ENCODE results near the gene MTFP1. TPM values are rescaled to one million over a fixed set of nuclear protein-coding genes. Genes with fewer than 3 reads are reported as not detected.
A peak's percentile ranks its signal among the peaks of the same experiment; 100 is the strongest.

The MTFP1 gene
- total and polyA plus RNA-seq, 5 donors: 15.5 to 38.9 (median 21.1) TPM

- intact Hi-C loops (cut with DNase I): no loop called here
- WGBS: 62% methylated on average over 1 of the region's 1 CpG
- no peaks in the 10 kb centered on the region for H3K27me3 ChIP-seq (ENCODE audit: control insufficient read depth, insufficient read depth)
Observed at GRCh38 chr22:30416837-30417236, 8.7 kb upstream of the MTFP1 start.

GRCh38 chr22:30420347-30421125 is 5.0 kb upstream of the MTFP1 start:
- peaks cover 6% of the 10 kb centered on the region for H3K4me1 ChIP-seq (ENCODE audit: control insufficient read depth, insufficient read depth, low read length)
- intact Hi-C loops (cut with DNase I): no loop called here
- no peak overlapping the region for H3K27ac ChIP-seq (ENCODE audit: low read length)
- 70% methylated on average over 6 of the region's 6 CpGs for WGBS
- H3K9me3 ChIP-seq (ENCODE audit: control insufficient read depth, low read length): no peaks in the 10 kb centered on the region
- ATAC-seq: no peak
- DNase-seq: no peak
- H3K4me3 ChIP-seq (ENCODE audit: low read length): no peak overlapping the region
- no peaks in the 10 kb centered on the region for H3K27me3 ChIP-seq (ENCODE audit: control insufficient read depth, insufficient read depth)

More at GRCh38 chr22:30416837-30417236, 8.7 kb upstream of the MTFP1 start:
- Histone ChIP-seq H3K4me3 (ENCODE audit: low read length) (no peak overlapping the region), H3K4me1 (ENCODE audit: control insufficient read depth, insufficient read depth, low read length) (no peaks in the 10 kb centered on the region), H3K27ac (ENCODE audit: low read length) (no peak overlapping the region), H3K9me3 (ENCODE audit: control insufficient read depth, low read length) (no peaks in the 10 kb centered on the region)
- DNase-seq: no peak
- ATAC-seq: no peak

DNA sequence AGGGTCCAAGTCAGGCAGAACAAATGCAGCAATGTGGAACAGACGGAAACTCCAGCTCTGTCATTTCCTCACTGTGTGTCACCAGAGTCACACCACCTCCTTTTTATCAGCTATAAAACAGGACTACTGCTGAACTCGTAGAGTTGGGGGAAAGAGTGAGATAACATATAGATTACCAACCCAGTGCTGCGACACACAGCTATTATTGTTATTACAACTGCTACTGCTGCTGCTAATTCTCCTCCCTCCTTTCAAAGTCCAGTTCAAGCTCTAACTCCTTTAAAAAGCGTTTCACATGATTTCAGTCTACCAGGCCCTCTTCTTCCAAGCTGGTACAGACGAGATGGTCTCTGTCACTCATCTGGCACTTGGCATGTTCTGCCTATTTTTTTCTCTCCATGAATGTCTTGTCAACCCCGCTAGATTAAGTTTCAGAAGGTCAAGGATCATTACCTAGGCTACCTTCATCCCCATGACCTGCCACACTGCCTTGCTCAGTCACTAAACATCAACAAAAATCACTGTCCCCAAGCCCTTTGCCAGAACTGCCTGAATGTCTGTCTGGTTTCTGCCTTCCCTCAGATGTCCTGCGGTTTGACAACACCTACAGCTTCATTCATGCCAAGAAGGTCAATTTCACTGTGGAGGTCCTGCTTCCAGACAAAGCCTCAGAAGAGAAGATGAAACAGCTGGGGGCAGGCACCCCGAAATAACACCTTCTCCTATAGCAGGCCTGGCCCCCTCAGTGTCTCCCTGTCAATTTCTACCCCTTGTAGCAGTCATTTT is 3.7 kb upstream of the MTFP1 start:
- H3K27ac ChIP-seq (ENCODE audit: low read length): peak overlapping the region; percentile 72
- no peak overlapping the region for H3K4me3 ChIP-seq (ENCODE audit: low read length)
- peaks cover 6% of the 10 kb centered on the region for H3K4me1 ChIP-seq (ENCODE audit: control insufficient read depth, insufficient read depth, low read length)
- H3K27me3 ChIP-seq (ENCODE audit: control insufficient read depth, insufficient read depth): no peaks in the 10 kb centered on the region
- ATAC-seq (no peak), DNase-seq (no peak)
- no peaks in the 10 kb centered on the region for H3K9me3 ChIP-seq (ENCODE audit: control insufficient read depth, low read length)
- 59% methylated on average over 8 of the region's 8 CpGs for WGBS
- intact Hi-C loops (cut with DNase I): no loop called here

DNA sequence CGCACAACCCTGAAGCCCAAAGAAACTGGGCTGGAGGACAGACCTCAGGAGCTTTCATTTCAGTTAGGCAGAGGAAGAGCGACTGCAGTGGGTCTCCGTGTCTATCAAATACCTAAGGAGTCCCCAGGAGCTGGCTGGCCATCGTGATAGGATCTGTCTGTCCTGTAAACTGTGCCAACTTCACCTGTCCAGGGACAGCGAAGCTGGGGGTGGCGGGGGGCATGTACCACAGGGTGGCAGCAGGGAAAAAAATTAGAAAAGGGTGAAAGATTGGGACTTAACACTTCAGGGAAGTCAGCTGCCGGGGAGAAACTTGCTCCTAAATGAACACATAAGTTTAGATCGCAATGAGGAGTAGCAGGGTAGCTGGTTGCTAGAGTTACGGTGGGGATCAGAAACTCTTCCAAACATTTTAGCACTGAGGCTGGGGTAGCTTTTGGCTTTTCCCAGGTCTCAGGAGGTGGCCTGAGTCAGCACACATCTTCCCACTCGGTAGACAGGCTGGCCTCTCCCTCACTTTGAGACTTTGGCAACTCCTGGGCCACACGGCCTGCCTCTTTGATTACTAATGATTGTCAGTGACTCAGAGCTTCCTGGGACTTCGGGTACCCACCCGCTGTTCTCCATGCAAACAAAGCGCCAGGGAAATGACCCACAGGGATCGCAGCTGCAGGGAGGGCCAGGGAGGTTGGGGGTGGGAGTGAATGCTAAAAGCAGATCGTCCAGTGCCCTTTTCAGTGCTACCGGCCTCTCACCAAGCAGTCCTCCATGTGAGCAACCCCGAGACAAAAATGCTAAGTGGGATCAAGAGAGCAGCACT is 2.9 kb upstream of the MTFP1 start:
- peak overlapping the region; percentile 72 for H3K27ac ChIP-seq (ENCODE audit: low read length)
- DNase-seq (peak; percentile 76 to 82 (median 78)), ATAC-seq (peak; percentile 8 to 59)
- H3K4me1 ChIP-seq (ENCODE audit: control insufficient read depth, insufficient read depth, low read length): peaks cover 6% of the 10 kb centered on the region
- no peaks in the 10 kb centered on the region for H3K27me3 ChIP-seq (ENCODE audit: control insufficient read depth, insufficient read depth)
- H3K4me3 ChIP-seq (ENCODE audit: low read length): peak overlapping the region; percentile 53
- intact Hi-C loops (cut with DNase I): no loop called here
- 34% methylated on average over 18 of the region's 18 CpGs for WGBS
- H3K9me3 ChIP-seq (ENCODE audit: control insufficient read depth, low read length): no peaks in the 10 kb centered on the region

GRCh38 chr22:30423301-30423958 is 2.1 kb upstream of the MTFP1 start:
- Histone ChIP-seq H3K9me3 (ENCODE audit: control insufficient read depth, low read length) (no peaks in the 10 kb centered on the region), H3K27ac (ENCODE audit: low read length) (peak overlapping the region; percentile 72), H3K4me1 (ENCODE audit: control insufficient read depth, insufficient read depth, low read length) (peaks cover 6% of the 10 kb centered on the region), H3K4me3 (ENCODE audit: low read length) (peak overlapping the region; percentile 53), H3K27me3 (ENCODE audit: control insufficient read depth, insufficient read depth) (no peaks in the 10 kb centered on the region)
- intact Hi-C loops (cut with DNase I): no loop called here
- under 1% methylated on average over 45 of the region's 45 CpGs for WGBS
- ATAC-seq (peak; percentile 71 to 72), DNase-seq (peak in 1 of 3 donors; percentile 80)

GRCh38 chr22:30423959-30424533 is 1.5 kb upstream of the MTFP1 start:
- intact Hi-C loops (cut with DNase I): no loop called here
- no peaks in the 10 kb centered on the region for H3K27me3 ChIP-seq (ENCODE audit: control insufficient read depth, insufficient read depth)
- peaks cover 6% of the 10 kb centered on the region for H3K4me1 ChIP-seq (ENCODE audit: control insufficient read depth, insufficient read depth, low read length)

DNA sequence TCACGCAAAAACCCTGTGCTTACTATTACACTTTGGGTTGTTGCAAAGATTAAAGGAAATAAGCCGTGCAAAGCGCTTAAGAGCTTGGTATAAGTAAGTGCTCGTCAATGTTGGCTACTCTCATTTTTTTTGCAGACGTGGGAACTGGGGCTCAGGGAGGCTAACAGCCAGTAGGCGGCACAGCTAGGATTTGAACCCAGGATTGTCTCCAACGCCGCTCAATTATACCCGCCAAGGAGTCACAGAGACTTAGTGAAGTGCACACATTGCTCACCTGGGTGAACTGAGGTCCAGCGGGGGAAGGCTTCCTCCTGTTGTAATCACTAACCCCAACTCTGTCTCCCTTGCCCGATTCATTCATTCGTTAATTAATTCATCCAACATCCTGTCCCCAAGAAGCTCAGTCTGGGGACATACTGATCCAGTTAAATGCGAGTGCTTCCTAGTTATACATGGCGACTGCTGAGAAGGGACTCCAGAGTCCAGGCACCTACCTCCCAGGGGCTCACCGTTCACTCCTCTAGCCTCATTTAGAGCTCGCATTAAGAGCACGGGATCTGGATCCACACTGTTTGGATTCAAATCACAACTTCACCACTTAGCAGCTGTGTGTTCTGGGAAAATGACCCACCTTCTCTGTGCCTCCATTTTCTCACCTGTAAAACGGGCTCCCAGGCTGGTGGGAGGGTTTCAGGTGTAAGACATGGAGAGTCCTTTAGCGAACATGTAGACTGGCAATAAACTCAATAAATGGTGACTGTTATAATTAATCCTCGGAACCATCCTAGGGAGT is 838 bp upstream of the MTFP1 start:
- Histone ChIP-seq H3K27me3 (ENCODE audit: control insufficient read depth, insufficient read depth) (no peaks in the 10 kb centered on the region), H3K27ac (ENCODE audit: low read length) (peak overlapping the region; percentile 84), H3K4me1 (ENCODE audit: control insufficient read depth, insufficient read depth, low read length) (peaks cover 6% of the 10 kb centered on the region), H3K9me3 (ENCODE audit: control insufficient read depth, low read length) (no peaks in the 10 kb centered on the region), H3K4me3 (ENCODE audit: low read length) (peak overlapping the region; percentile 54)
- WGBS: 44% methylated on average over 20 of the region's 20 CpGs
- no peak for ATAC-seq
- intact Hi-C loops (cut with DNase I): no loop called here
- DNase-seq: no peak

More at GRCh38 chr22:30423959-30424533, 1.5 kb upstream of the MTFP1 start:
- H3K9me3 ChIP-seq (ENCODE audit: control insufficient read depth, low read length): no peaks in the 10 kb centered on the region
- WGBS: 2% methylated on average over 31 of the region's 31 CpGs
- peak; percentile 91 to 95 for ATAC-seq
- H3K4me3 ChIP-seq (ENCODE audit: low read length): peak overlapping the region; percentile 53
- peak; percentile 99 to 100 (median 100) for DNase-seq
- peak overlapping the region; percentile 84 for H3K27ac ChIP-seq (ENCODE audit: low read length)

GRCh38 chr22:30425327-30425615 is 297 bp upstream of the MTFP1 start:
- H3K4me1 ChIP-seq (ENCODE audit: control insufficient read depth, insufficient read depth, low read length): peaks cover 6% of the 10 kb centered on the region
- H3K9me3 ChIP-seq (ENCODE audit: control insufficient read depth, low read length): no peaks in the 10 kb centered on the region
- intact Hi-C loops (cut with DNase I): no loop called here
- no peak for DNase-seq
- 8% methylated on average over 9 of the region's 9 CpGs for WGBS
- no peak for ATAC-seq
- H3K4me3 ChIP-seq (ENCODE audit: low read length): peak overlapping the region; percentile 54
- no peaks in the 10 kb centered on the region for H3K27me3 ChIP-seq (ENCODE audit: control insufficient read depth, insufficient read depth)
- peak overlapping the region; percentile 55 for H3K27ac ChIP-seq (ENCODE audit: low read length)

DNA sequence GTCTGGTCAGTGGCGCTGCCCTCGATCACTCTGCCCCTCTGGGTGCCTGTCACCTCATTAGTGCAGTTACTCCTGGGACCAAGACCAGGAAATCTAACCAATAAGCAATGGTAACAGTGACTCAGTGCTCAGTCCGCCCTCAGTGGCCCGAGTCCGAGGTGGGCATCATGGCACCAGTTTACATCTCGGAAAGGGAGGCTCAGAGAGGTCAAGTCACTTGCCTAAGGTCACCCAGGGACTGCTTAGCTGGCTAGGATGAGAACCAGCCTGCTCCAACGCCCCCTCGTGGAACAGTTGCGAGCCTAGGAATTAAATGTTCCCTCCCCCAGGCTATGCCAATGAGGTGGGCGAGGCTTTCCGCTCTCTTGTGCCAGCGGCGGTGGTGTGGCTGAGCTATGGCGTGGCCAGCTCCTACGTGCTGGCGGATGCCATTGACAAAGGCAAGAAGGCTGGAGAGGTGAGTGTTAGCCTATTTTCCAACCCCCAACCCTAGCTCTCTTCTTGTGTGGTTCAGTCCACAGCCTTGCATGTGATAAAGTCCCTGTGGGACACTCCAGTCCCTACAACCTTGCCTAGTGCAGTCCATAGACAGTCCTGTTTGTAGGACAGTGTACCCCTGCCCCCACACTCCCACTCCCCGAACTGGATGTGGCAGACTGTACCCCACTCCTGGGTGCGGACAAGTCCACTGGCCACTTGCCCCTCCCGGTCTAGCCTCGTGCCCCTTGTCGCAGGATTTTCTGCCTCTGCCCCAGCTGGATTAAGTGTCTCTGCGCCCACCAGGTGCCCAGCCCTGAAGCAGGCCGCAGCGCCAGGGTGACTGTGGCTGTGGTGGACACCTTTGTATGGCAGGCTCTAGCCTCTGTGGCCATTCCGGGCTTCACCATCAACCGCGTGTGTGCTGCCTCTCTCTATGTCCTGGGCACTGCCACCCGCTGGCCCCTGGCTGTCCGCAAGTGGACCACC is 1.1 kb downstream of the MTFP1 start:
- DNase-seq (peak; percentile 86 to 92 (median 91)), ATAC-seq (peak; percentile 13 to 32)
- Histone ChIP-seq H3K4me3 (ENCODE audit: low read length) (peak overlapping the region; percentile 54), H3K27me3 (ENCODE audit: control insufficient read depth, insufficient read depth) (no peaks in the 10 kb centered on the region), H3K27ac (ENCODE audit: low read length) (peak overlapping the region; percentile 55), H3K4me1 (ENCODE audit: control insufficient read depth, insufficient read depth, low read length) (peaks cover 6% of the 10 kb centered on the region), H3K9me3 (ENCODE audit: control insufficient read depth, low read length) (no peaks in the 10 kb centered on the region)
- 52% methylated on average over 29 of the region's 29 CpGs for WGBS
- intact Hi-C loops (cut with DNase I): no loop called here

Data from right cardiac atrium (tissue), 5 donors.